HAP-1 (cell line): ENCODE data around the gene ENTPD6.
"Not testable (repeated sequence)": the region's sequence is repeated elsewhere in the genome, so short reads cannot be mapped to it uniquely, and the experiment has no call there.

Experiments
- DNase-seq, 2 experiments: peaks; one replicate each; pipeline ENCODE4 v3.0.0-alpha.2; 2016 to 2020; ENCODE audit warnings: low spot score in 2 of 2
- H3K27me3 ChIP-seq: fragments of 250-450 bp; sonication (Bioruptor Pico); 2 replicates; pipeline ENCODE4 v1.5.1; 2020; ENCODE audit warnings: low read depth, mild to moderate bottlenecking, moderate library complexity
- H3K36me3 ChIP-seq: fragments of 250-450 bp; sonication (Bioruptor Pico); replicated peaks from 2 replicates; pipeline ENCODE4 v1.5.1; 2020; ENCODE audit warnings: mild to moderate bottlenecking
- H3K4me1 ChIP-seq: fragments of 250-450 bp; sonication (Bioruptor Pico); 2 replicates; pipeline ENCODE4 v1.5.1; 2020; ENCODE audit warnings: mild to moderate bottlenecking
- H3K4me3 ChIP-seq: fragments of 250-450 bp; sonication (Bioruptor Pico); 2 replicates; pipeline ENCODE4 v1.5.1; 2020; ENCODE audit warnings: mild to moderate bottlenecking, moderate library complexity
- H3K9me3 ChIP-seq: fragments of 250-450 bp; sonication (Bioruptor Pico); 2 replicates; pipeline ENCODE4 v1.5.1; 2020; ENCODE audit warnings: mild to moderate bottlenecking, moderate library complexity
- in situ Hi-C: fragments of 300-500 bp; cut with MboI; formaldehyde crosslinking; loops from 3 replicates; pipeline ENCODE4 v1.14.3; 2020; ENCODE audit warnings: low sequenced_read_pairs, inconsistent platforms, mixed read lengths

ENTPD6 gene

GRCh38 chr20:25195014-25195961 lies at the start of gene ENTPD6:
Gene ENTPD6 (plus strand): TSS chr20:25195712. CDS start chr20:25206537, 10,825 bp downstream.
- Histone ChIP-seq H3K4me1 (peaks cover 7% of the 10 kb centered on the region), H3K36me3 (no peaks in the 10 kb centered on the region), H3K9me3 (peaks cover 3% of the 10 kb centered on the region; the same call in 1 of the 2 replicates), H3K27me3 (no peaks in the 10 kb centered on the region), H3K4me3 (peak within 1 kb of the TSS; percentile 86)
- peak; percentile 87 to 95 for DNase-seq
- in situ Hi-C loops: no loop called here

DNA sequence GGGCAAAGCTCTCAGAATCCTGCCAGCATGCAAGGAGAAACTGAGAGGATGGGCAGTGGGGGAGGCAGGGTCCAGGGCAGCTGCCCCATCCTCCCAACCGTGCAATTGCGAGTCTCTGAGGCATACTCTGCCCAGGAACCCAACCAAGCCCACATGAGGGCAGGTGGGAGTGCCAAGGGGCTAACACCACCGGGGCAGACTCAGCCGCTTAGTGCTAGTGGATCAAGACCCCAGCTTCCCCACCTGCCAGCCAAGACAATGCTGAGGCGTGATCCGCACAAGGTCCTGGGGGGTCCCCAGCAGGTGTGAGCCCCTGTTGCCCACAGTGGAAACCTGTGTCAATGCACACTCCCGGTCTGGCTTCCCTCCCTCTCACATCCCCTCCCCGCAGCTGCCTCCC lies 48.5 kb upstream of the ENTPD6 start:
- no peaks in the 10 kb centered on the region for H3K9me3 ChIP-seq

DNA sequence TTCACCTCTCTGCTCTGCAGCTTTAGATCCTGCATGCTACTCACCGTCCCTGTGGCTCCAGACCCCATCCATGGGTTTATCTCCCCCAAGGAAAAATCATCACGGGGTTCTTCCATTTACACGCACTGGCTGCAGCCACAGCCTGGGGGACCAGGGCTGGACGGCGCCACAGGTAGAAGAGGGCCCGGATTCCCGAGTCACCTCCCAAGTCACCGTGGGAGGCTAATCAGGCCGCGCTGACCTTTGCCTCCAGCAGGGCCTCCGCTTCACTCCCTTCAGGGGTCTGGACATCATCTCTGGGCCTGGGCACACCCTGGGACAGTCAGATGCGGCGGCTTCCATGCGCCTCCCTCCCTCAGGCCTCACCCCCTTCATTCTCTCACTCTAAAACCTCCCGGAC lies 47.8 kb upstream of the ENTPD6 start:
- H3K4me3 ChIP-seq: no peak overlapping the region
- H3K4me1 ChIP-seq: no peaks in the 10 kb centered on the region
- no peak for DNase-seq
- in situ Hi-C loops: no loop called here
- no peaks in the 10 kb centered on the region for H3K36me3 ChIP-seq
- H3K27me3 ChIP-seq: no peaks in the 10 kb centered on the region; the same call in 1 of the 2 replicates
- H3K9me3 ChIP-seq: no peaks in the 10 kb centered on the region

More for the DNA sequence above, 48.5 kb upstream of the ENTPD6 start:
- Histone ChIP-seq H3K27me3 (no peaks in the 10 kb centered on the region; the same call in 1 of the 2 replicates), H3K4me3 (no peak overlapping the region), H3K36me3 (no peaks in the 10 kb centered on the region), H3K4me1 (no peaks in the 10 kb centered on the region)
- in situ Hi-C loops: no loop called here
- DNase-seq: no peak

DNA sequence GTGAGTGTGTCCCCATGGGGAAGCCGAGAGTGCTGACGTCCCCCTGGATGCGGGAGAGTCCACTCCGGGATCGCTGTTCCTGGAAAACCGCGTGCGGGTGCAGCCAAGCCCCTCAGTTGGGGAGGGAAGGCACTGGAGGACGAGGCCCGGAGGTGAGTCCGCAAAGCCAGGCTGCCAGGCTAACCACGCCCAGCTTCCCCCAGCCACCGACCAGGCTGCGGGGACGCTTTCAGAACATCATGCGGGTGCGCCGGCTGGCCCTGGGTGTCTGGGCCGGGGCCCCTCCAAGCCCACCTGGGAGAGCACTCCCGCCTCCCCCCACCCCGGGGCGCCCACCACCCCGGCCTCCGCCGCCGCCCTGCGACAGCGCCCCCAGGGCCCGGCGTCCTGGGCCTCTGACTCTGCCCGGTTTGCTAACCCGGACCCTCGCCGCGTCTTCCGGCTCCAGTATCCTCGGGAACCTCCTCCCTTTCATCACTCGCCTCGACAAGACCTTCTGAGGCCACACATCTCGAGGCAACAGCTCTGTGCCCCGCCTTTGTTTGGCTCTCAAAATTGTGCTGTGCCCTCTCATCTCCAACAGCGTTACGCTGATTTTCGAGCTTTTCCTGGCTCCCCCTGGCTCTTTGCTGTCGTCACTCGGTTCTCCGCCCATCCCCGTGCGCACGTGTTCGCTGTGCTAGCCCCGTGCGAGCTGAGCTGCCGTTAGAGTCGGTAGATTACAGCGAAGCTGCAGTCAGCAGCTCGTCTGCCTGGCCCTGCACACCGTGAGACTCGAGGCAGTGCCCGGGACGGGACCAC lies 47.1 kb upstream of the ENTPD6 start:
- no peaks in the 10 kb centered on the region for H3K36me3 ChIP-seq
- H3K4me1 ChIP-seq: no peaks in the 10 kb centered on the region
- in situ Hi-C loops: no loop called here
- no peak for DNase-seq
- H3K27me3 ChIP-seq: no peaks in the 10 kb centered on the region; the same call in 1 of the 2 replicates
- no peak overlapping the region for H3K4me3 ChIP-seq
- no peaks in the 10 kb centered on the region for H3K9me3 ChIP-seq

DNA sequence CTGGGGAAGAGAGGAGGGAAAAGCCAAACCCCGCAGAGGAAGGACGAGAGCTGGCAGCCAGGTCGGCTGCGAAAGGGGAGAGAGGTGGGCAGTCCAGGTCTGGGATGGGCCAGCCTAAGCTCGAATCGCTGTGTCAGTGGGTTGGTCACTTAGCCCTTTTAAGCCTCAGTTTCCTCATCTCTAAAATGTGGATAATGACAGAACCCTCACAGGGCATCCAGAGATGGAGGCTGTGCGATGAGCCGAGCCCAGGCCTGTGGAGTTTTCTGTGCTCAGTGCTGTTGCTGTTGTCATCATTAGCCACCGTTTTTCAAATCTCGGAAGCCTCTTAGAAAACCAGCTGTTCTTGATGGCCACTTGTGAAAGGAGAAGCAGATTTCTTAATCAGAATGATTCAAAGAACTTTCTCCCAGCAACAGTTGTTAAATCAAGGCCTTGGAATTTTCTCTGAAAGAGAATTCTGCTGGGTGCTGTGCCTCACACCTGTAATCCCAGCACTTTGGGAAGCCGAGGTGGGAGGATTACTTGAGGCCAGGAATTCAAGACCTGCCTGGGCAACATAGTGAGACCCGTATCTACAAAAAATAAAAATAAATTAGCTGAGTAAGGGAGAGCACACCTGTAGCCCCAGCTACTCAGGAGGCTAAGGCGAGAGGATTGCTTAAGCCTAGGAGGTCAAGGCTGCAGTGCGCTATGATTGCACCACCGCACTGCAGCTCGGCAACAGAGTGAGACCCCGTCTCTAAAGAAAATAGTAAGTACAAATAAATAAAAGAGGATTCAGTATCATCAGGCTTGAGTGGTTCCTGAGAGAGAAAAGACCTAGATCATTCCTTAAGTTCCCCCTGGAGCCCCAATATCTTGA lies 46.3 kb upstream of the ENTPD6 start:
- no peak overlapping the region for H3K4me3 ChIP-seq
- no peaks in the 10 kb centered on the region for H3K36me3 ChIP-seq
- peaks cover 3% of the 10 kb centered on the region for H3K27me3 ChIP-seq
- in situ Hi-C loops: no loop called here
- no peak for DNase-seq
- no peaks in the 10 kb centered on the region for H3K9me3 ChIP-seq
- no peaks in the 10 kb centered on the region for H3K4me1 ChIP-seq

GRCh38 chr20:25150016-25150415 lies 45.5 kb upstream of the ENTPD6 start:
- DNase-seq: no peak

DNA sequence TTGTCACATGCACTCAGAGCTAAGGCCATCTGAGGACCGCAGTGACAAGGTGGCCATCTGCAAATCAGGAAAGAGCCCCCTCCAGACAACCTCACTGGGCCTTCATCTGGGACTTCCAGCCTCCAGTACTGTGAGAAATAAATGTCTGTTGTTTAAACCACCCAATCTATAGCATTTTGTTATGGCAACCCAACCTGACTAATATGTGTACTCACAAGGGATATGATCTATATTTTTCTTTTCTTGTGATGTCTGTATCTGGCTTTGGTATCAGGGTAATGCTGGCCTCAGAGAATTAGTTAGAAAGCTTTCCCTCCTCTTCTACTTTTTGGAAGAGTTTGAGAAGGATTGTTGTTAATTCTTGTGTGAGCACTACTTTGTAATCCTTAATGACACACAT lies 37.5 kb upstream of the ENTPD6 start:
- no peaks in the 10 kb centered on the region for H3K4me1 ChIP-seq
- in situ Hi-C loops: no loop called here

More at GRCh38 chr20:25150016-25150415, 45.5 kb upstream of the ENTPD6 start:
- in situ Hi-C loops: no loop called here
- no peaks in the 10 kb centered on the region for H3K4me1 ChIP-seq
- no peaks in the 10 kb centered on the region for H3K9me3 ChIP-seq
- H3K27me3 ChIP-seq: peaks cover 3% of the 10 kb centered on the region
- H3K36me3 ChIP-seq: no peaks in the 10 kb centered on the region
- no peak overlapping the region for H3K4me3 ChIP-seq

GRCh38 chr20:25160467-25160866 lies 35.0 kb upstream of the ENTPD6 start:
- Histone ChIP-seq H3K9me3 (no peaks in the 10 kb centered on the region), H3K4me1 (no peaks in the 10 kb centered on the region), H3K4me3 (no peak overlapping the region), H3K27me3 (0 out of 2 replicates have a peak, but pooled peaks cover 5% of the 10 kb centered on the region), H3K36me3 (no peaks in the 10 kb centered on the region)
- no peak for DNase-seq
- in situ Hi-C loops: no loop called here

More for the DNA sequence above, 37.5 kb upstream of the ENTPD6 start:
- DNase-seq: no peak
- Histone ChIP-seq H3K4me3 (no peak overlapping the region), H3K9me3 (no peaks in the 10 kb centered on the region), H3K27me3 (peaks cover 12% of the 10 kb centered on the region; the same call in 1 of the 2 replicates), H3K36me3 (no peaks in the 10 kb centered on the region)

DNA sequence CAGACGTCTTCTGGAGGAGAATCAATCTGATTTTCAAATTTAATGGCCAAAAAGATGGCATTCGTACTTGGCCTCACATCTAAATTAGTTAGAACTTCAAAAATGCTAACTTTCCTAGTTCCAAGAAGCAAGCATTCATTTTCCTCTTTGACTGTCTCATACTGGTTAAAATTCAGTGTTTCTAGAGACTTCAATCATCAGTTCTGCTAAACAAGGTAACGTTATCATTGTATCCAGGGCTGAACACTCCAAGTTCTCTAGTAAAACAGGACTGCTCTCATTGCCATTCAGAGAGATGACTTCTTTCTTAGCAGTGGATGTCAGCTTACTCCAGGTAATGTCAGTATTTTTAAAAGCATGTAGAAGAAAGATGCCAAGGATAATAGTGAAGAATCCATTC lies 34.6 kb upstream of the ENTPD6 start:
- Histone ChIP-seq H3K4me3 (no peak overlapping the region), H3K9me3 (no peaks in the 10 kb centered on the region), H3K4me1 (no peaks in the 10 kb centered on the region), H3K36me3 (no peaks in the 10 kb centered on the region), H3K27me3 (0 out of 2 replicates have a peak, but pooled peaks cover 4% of the 10 kb centered on the region)
- no peak for DNase-seq
- in situ Hi-C loops: no loop called here

DNA sequence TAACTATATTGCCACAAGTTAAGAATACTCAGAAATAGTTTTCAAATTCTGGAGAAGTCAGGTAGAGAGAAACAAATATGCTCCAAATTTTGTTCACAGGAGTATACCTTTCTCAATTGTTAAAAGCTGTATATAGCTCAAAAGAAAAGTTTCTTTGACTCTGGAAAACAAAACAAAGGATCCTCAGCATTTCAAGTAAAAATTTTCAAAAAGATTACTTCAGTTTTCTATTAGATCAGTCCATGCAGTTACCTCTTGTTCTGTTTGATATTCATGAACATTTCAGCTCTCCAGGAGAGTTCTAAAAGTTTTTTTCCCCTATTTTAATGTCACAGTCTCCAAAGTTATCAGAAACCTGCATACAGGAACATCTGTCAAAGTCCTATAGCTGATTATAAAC lies 30.4 kb upstream of the ENTPD6 start:
- H3K27me3 ChIP-seq: 0 out of 2 replicates have a peak, but pooled peaks cover 4% of the 10 kb centered on the region
- in situ Hi-C loops: no loop called here
- no peak for DNase-seq
- no peaks in the 10 kb centered on the region for H3K4me1 ChIP-seq
- H3K36me3 ChIP-seq: no peaks in the 10 kb centered on the region
- H3K4me3 ChIP-seq: no peak overlapping the region
- no peaks in the 10 kb centered on the region for H3K9me3 ChIP-seq

DNA sequence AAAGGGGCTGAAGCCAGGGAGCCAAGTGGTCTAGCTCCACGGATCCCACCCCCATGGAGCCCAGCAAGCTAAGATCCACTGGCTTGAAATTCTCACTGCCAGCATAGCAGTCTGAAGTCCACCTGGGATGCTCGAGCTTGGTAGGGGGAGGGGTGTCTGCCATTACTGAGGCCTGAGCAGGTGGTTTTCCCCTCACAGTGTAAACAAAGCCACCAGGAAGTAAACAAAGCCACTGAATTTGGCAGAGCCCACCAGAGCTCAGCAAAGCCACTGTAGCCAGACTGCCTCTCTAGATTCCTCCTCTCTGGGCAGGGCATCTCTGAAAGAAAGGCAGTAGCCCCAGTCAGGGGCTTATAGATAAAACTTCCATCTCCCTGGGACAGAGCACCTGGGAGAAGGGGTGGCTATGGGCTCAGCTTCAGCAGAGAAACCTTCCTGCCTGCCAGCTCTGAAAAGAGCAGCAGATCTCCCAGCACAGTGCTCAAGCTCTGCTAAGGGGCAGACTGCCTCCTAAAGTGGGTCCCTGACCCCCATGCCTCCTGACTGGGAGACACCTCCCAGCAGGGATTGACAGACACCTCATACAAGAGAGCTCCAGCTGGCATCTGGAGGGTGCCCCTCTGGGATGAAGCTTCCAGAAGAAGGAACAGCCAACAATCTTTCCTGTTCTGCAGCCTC lies 29.3 kb upstream of the ENTPD6 start:
- in situ Hi-C loops, H3K27me3 ChIP-seq, H3K9me3 ChIP-seq, DNase-seq, H3K4me1 ChIP-seq, H3K4me3 ChIP-seq, H3K36me3 ChIP-seq: not testable (repeated sequence)

DNA sequence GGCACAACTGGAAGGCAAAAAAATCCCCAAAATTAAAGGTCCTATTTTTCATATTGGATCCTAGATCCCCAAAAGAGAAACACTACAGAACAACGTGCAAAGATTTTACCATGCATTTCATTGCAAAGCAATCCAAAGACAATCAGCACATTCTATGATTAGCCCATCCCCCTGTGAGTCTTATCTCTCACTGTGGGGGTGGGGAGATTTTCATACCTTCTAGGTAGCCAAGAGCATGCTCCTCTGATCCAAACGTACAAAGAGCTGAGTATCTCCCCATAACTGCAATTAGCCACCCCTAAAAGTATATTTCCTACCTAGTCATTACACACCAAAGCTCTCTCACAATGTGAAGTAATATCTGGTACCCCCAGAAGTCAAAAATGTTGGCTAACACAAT lies 22.2 kb upstream of the ENTPD6 start:
- in situ Hi-C loops: no loop called here
- no peaks in the 10 kb centered on the region for H3K36me3 ChIP-seq
- no peak overlapping the region for H3K4me3 ChIP-seq
- no peaks in the 10 kb centered on the region for H3K4me1 ChIP-seq
- H3K27me3 ChIP-seq: no peaks in the 10 kb centered on the region; the same call in 1 of the 2 replicates
- DNase-seq: no peak
- H3K9me3 ChIP-seq: no peaks in the 10 kb centered on the region
